HG02884 (cell line): ENCODE measurements around the gene CHCHD5.
"Not testable (repeated sequence)": the region's sequence is repeated elsewhere in the genome, so short reads cannot be mapped to it uniquely, and the experiment has no call there.

Experiments
- ATAC-seq: cut with Tn5 transposase; IDR thresholded peaks from one replicate; pipeline ENCODE4 v1.9.1; 2021; ENCODE audit warnings: mild to moderate bottlenecking, moderate library complexity; ENCODE audit not compliant: unreplicated experiment

Gene CHCHD5

DNA sequence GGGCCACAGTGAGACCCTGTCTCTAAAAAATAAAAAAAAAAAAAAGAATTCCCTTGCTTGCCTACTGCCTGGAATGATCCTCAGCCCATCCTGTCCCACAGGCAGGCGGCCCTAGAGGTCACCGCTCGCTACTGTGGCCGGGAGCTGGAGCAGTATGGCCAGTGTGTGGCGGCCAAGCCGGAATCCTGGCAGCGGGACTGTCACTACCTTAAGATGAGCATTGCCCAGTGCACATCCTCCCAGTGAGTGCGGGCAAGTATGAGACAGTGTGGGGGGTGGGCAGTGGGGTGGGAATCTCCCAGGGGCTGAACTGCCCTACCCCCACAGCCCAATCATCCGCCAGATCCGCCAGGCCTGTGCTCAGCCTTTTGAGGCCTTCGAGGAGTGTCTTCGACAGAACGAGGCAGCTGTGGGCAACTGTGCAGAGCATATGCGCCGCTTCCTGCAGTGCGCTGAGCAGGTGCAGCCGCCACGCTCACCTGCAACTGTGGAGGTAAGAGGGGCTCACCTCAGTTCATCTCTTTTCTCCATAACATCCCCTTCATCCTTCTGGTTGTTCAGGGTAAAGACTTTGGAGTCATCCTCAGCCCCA lies 1.6 kb downstream of the CHCHD5 start:
- ATAC-seq, result no peak

DNA sequence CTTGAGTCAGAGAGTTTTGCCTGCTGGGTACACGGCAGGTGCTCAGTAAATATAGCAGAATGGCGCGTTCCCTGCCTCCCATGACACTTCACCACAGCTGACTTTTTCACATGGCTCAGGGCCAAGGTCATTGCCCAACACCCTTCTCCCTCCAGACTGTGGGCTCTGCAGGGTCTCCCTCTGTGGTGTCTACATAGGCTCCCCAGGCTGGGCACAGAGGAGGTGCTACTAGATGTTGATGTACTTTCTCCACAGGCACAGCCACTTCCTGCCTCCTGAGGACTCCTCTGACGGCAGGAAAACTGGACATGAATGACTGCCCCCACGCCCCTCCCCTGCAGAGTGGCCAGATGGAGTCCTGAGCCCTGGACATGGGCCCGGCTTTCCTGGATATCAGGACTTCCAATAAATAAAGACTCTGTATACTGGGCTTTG lies 4.2 kb downstream of the CHCHD5 start:
- ATAC-seq, result no peak

DNA sequence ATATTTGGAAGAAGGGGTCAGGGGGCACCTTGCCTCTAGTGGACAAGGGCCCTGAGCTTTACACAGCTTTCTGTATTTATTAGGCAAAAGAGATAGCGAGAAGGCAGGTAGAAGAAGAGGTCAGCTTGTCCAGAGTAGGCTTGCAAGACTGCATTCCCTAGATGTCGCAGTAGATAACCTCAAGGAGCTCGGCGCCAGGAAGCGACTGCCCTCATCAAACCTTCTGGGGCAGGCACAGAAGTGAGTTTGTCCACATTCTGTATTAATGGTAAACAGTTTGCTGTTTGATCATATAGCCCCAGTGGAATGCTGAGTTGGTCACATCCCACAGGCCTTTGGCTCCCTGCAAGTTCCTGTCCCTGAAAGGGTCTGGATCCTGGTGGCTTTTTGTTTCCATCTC lies 7.0 kb downstream of the CHCHD5 start:
- no peak for ATAC-seq

DNA sequence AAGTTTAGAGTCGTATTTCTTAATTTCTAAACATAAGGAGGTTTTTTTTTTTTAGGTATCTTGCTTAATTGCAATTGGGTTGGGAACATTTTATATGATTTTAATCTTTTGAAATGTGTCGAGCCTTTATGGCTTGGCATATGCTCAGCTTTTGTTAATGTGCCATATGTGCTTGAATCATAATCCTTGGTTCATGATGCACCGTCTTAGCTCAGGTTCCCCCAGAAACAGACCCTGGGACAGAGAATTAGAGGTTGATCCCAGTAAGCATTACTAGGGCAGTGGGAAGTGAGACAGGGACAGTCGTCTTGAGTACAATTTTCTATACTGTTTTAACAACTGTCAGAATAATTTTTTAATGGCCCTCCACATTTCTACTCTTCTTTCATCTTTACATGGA lies 9.3 kb downstream of the CHCHD5 start:
- no peak for ATAC-seq

DNA sequence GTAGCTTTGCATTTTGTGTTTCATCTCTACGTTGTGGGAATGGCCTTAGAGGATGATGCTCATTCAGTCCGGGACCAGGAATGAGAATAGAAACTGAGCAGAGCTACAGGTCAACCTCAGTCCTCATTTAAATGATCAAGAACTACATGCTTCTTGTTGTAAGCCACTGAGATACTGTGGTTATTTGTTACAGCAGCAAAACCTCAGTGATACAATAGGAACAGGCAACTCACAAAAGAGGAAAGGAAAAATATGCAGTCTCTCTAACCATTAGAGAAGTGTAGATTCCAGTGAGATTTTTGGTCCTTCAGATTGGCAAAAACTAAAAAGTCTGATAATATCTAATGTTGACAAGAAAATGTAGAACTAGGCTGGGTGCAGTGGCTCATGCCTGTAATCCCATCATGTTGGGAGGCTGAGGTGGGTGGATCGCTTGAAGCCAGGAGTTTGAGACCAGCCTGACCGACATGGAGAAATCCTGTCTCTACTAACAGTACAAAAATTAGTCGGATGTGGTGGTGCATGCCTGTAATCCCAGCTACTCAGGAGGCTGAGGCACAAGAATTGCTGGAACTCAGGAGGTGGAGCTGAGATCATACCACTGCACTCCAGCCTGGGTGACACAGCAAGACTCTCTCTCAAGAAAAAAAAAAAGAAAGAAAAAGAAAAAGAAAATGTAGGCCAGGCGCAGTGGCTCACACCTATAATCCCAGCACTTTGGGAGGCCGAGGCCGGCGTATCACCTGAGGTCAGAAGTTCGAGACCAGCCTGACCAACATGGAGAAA lies 13.3 kb downstream of the CHCHD5 start:
- ATAC-seq, result no peak

DNA sequence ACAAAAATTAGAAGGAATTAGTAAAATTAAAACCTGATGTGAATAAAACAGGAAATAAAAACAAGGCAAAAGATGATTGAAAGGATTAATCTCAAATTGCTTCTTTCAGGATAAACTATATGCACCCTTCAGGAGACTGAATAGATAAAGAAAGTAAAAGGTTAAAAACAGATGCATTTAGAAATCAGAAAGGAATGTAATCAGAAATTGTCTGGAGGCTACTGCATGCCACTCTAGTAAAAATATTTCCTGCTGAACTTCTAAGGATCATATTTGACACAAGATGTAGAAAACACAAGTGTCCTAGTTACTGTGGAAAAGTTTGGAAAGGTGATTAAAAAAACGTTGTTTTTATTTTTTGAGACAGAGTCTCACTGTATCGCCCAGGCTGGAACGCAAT lies 16.2 kb downstream of the CHCHD5 start:
- ATAC-seq, result no peak

DNA sequence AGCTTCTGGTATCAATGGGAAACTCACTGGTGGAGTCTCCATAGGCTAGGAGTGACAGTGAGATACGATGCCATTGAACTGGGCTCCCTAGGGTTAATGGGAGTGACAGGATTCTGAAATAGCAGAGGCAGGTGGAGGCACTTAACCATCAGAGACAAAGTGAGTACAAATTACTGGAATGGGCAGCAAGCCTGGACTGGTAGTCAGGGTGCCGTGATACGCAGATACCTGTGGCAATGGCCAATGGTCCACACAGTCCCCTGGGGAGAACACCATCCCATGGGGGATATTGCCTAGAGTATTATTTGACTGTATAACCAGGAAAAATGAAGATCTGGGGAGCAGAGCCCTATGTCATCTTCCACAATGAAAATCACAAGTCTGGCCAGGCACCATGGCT lies 17.3 kb downstream of the CHCHD5 start:
- no peak for ATAC-seq

DNA sequence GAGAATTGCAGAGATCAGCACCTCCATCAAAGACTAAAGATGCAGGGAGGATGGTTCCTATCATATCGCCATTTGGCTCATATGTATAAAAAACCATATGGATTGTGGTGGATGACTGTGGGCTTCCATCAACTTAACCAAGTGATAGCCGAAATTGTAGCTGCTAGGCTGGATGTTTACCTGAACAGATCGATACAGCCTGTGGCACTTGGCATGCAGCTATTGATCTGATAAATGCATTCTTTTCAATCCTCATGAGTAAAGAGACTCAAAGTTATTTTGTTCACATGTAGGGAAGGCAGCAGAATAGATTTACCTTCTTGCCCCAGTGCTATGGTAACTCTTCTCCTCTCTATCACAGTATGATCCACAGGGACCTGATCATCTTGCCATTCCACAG lies 18.5 kb downstream of the CHCHD5 start:
- ATAC-seq, result no peak

DNA sequence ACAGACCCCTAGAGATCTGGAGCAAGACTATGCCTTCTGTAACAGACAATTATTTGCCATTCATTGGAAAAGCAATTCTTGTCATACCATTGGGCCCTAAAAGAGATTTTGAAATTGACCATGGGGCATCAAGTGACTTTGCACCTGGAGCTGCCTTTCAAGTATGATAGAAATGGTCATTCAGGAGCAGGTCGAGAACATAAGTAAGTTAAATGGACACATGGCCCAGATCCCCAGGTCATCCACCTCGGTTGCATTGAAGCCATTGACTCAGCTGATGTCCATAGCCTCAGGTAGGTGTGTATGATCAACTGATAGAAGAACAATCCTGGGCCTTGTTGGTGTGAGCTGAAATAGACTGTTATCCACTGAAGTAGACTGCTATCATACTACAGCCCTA lies 19.3 kb downstream of the CHCHD5 start:
- no peak for ATAC-seq

DNA sequence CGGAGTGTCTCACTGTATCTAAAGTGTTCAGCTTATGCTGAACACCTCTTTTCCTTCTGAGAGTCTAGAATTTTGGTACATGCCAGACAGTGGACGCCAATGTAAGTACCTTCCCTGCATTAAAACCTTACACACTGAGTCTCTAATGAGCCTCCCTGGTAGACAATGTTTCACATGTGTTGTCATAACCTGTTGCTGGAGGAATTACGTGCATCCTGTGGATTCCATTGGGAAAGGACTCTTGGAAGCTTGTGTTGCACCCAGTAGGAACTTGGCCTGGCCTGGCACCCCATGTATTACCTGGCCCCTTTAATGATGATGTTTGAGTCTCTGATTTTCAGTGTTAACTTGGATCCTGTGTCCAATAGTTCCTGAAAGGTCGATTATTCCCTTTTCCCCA lies 20.5 kb downstream of the CHCHD5 start:
- ATAC-seq, result no peak

DNA sequence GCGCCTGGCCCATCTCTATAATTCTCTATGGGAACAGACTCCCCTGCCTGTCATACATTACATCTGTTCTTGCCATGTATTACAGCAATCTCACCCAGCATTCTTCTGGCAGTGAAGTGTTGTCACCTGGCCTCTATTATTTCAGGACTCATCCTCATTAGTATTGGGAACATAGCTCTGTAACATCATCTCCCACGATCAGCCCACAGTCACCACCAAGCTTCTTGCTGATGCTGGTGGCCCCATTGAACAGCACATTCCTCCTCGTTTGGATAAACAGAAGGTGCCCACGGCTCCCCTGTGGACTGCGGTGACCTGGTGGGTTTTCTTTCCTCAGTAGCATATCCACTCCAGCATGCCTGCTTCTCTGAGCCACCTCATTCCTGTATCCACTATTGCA lies 21.5 kb downstream of the CHCHD5 start:
- ATAC-seq, result no peak

DNA sequence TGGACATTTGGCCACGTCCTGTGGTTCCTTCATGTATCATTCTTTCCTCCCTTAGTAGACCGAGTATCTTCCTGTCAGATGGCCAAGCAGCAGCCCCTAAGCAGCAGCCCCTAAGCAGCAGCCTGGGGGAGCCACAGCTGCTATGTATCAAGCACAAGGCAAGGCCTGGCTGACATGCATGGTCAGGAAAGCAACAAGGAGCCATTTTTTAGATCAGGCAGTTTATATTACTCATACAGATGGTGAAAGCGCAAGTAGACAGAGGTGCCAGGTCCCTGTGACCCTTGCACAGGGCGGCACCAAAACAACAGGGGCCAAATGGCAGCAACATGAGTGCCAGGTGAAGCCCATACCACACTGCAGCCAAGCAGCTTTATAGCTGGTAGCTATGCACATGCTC lies 22.1 kb downstream of the CHCHD5 start:
- no peak for ATAC-seq

DNA sequence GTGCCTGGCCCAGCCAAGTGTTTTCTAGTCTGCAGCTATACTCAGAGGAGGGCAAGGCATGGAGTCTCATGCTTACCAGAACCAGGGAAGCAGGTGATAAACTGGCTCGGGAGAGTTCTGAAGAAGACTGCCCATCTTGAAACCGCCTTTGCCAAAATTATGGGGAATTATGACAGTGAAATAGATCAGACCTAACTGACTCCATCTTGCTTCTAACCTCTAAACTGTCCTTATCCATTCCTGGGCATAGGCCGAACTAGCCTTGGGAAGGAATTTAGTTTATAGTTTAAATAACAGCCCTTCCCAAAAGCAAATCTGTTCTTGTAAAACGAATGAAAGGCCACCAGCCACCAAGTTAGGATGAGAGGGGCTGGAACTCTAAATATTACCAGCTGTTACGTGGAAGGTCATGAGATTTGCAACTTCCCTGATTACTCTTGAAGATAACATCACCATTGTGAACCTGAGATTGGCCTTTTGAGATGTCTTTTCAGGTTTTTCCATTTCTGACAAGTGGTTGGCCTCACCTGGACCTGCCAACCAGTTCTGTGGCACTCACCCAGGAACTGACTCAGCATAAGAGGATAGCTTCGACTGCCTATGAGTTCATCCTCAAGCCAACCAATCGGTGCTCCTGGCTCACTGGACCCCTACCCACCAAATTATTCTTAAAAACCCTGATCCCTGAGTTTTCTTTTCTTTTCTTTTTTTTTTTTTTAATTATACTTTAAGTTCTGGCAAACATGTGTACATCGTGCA lies 23.4 kb downstream of the CHCHD5 start:
- ATAC-seq, result no peak

DNA sequence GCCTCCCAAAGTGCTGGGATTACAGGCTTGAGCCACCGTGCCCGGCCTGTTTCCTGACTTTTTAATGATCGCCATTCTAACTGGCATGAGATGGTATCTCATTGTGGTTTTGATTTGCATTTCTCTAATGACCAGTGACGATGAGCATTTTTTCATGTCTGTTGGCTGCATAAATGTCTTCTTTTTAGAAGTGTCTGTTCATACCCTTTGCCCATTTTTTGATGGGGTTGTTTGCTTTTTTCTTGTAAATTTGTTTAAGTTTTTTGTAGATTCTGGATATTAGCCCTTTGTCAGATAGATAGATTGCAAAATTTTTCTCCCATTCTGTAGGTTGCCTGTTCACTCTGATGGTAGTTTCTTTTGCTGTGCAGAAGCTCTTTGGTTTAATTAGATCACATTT lies 24.9 kb downstream of the CHCHD5 start:
- not testable (repeated sequence) for ATAC-seq

DNA sequence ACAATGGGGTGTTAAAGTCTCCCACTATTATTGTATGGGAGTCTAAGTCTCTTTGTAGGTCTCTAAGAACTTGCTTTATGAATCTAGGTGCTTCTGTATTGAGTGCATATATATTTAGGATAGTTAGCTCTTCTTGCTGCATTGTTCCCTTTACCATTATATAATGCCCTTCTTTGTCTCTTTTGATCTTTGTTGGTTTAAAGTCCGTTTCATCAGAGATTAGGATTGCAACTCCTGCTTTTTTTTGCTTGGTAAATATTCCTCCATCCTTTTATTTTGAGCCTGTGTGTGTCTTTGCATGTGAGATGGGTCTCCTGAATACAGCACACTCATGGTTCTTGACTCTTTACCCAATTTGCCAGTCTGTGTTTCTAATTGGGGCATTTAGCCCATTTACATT lies 27.9 kb downstream of the CHCHD5 start:
- not testable (repeated sequence) for ATAC-seq

DNA sequence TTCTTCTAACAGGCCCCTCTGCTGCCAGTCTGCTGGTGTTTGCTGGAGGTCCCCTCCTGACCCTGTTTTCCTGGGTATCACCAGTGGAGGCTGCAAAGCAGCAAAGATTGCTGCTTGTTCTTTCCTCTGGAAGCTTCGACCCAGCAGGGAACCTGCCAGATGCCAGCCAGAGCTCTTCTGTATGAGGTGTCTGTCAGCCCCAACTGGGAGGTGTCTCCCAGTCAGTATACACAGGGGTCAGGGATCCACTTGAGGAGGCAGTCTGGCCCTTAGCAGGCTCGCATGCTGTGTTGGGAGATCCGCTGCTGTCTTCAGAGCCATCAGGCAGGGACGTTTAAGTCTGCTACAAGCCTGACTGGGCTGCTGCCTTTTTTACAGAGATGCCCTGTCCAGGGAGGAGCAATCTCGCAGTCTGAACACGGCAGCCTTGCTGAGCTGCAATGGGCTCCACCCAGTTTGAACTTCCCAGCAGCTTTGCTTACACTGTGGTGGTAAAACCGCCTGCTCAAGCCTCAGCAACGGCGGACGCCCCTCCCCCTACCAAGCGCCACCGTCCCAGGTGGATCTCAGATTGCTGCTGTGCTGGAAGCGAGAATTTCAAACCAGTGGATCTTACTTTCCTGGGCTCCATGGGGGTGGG lies 29.9 kb downstream of the CHCHD5 start:
- ATAC-seq, result no peak

DNA sequence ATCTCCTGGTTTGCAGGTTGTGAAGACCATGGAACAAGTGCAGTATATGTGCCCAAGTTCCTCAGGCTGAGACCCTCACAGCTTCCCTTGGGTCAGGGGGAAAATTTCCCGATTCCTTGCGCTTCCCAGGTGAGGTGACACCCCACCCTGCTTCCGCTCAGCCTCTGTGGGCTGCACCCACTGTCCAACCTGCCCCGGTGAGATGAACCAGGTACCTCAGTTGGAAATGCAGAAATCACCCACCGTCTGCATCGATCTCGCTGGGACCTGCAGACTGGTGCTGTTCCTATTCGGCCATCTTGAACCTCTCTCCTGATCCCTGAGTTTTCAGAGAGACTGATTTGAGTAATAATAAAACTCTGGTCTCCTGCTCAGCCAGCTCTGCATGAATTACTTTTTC lies 30.6 kb downstream of the CHCHD5 start:
- ATAC-seq, result no peak

DNA sequence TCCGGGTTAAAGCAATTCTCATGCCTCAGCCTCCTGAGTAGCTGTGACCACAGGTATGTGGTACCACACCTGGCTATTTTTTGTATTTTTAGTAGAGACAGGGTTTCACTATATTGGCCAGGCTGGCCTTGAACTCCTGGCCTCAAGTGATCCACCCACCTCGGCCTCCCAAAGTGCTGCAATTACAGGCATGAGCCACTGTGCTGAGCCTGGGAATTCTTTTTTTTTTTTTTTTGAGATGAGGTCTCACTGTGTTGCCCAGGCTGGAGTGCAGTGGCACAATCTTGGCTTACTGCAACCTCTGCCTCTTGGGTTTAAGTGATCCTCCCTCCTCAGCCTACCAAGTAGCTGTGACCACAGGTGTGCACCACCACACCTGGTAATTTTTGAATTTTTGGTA lies 31.4 kb downstream of the CHCHD5 start:
- not testable (repeated sequence) for ATAC-seq

DNA sequence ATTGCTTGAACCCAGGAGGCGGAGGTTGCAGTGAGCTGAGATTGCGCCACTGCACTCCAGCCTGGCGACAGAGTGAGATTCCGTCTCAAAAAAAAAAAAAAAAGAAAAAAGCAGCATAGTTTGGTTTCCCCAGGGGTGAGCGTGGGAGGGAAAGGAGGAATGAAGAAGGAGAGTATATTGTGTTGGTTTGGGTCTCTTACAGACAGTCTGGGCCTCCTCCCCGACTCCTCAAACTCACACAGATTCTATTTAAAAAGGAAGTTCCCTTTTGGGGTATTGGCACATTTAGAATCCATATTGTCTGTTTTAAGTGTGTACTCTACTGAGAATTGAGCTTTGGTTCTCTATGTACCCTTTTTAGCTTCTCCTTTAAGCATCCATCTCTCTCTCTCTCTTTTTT lies 34.0 kb downstream of the CHCHD5 start:
- ATAC-seq, result no peak

DNA sequence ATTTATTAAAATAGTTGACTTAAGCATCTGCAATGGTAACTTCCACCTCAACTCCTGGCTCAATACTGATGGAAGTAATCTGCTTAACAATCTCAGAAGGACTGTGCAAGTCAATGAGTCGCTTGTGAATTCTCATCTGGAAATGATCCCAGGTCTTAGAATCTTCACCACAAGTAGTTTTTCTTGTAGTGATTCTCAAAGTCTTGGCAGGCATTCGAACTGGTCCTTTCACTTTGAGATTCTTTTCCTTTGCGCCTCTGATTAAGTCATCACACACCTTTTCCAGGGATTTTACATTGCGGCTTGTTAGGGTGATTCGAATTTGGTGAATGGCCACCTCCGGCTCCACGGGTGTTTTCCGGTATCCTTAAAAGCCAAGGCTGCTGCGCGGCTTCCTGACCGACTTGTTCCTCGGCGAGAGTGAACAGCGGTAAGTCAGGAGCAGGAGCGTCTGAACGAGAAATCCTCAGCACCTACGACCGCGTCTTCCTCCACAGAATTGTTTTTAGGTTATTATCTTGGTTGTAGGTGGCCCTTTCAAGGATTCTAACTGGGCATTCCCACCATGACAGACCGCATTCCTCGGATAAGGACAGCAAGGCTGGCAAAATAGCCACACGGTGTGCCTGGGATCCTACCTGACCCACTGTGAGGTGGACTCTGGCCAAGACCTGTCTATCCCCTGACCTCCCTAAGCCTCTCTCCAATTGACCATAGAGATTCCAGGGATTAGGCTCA lies 37.5 kb downstream of the CHCHD5 start:
- ATAC-seq, result no peak

DNA sequence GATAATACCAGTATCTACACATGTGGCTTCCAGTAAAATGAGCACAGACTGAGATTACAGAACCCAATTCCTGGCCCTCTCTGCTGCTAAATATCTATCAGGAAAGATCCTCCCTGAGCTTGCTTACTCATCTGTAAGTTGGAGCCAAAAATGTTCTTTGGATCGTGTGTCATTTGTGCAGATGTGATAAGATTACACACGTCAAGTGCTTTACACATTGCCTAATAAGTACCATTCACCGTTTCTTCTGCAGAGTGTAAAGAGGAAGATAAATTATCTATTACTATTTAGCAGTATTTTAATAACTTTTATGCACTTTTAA lies 38.1 kb downstream of the CHCHD5 start:
- ATAC-seq, result no peak
